NCI-H526 treated with DMSO at 0.1 percent for 48 hours (cell line): ENCODE results near the gene TEAD2.

Source experiments
- DNase-seq: peaks from one replicate; lab custom pipeline; 2025; lab: John Stamatoyannopoulos, UW

The TEAD2 gene

DNA sequence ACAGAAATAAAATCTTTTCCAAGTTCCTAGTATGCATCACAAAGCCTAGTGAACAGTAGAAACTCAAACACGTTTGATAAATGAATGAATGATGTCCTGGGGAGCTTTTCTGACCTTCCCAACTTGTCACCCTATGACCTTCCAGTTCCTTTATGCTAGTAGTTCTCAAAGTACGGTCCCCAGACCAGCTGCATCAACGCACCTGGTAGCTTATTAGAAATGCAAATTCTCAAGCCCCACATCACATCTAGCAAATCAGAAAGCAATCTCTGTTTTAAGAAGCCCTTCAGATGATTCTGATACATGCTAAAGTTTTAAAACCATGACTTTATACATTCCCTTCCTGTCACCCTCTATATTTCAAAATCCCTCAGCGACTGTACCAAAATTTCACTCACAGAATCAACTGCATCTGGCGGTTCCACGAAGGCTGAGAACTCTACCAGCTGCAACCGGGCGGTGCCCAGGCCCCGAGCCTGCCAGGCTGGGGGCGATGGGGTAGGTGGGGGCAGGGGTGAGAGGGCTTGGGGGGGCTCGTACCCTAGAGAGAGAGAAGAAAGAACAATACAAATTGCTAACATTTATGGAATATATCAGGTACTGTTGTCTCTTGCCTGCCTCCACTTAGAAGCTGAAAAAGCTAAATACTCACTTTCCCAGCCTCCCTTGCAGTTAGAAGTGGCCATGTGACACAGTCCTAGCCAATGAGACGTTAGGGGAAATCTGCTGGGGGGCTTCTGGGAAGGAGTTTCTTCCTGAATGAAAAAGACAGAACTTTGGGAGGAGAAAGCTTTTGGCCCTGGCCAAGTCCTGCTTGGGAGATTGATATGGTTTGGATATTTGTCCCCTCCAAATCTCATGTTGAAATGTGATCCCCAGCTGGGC is 13.7 kb downstream of the TEAD2 start:
- no peak for DNase-seq

DNA sequence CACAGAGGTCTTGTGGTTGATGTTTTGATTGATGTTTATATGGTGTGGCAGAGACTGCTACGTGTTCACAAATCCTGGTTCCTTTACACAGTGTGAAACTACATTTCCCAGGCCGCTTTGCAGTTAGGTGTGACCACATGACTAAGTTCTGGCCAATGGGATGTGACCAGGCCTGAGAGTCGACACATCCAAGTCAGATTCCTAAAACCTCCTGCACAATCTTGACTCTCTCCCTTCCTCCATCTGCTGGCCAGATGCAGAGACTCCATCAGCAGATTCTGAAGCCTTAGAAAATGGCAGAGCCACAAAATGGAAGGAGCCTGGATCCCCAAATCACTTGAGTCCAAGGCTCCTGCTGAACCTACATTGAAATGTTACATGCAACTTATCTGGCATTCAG is 14.4 kb downstream of the TEAD2 start:
- DNase-seq: peak; percentile 4

GRCh38 chr19:49347191-49347590 is 15.0 kb downstream of the TEAD2 start:
- no peak for DNase-seq

GRCh38 chr19:49344505-49345423 is 17.5 kb downstream of the TEAD2 start:
- no peak for DNase-seq

- DNase-seq: no peak
Measured at GRCh38 chr19:49343123-49343522, 19.1 kb downstream of the TEAD2 start.

- no peak for DNase-seq
Measured at GRCh38 chr19:49342291-49342721, 19.9 kb downstream of the TEAD2 start.

- no peak for DNase-seq
Measured at GRCh38 chr19:49340865-49341718, 21.1 kb downstream of the TEAD2 start.

GRCh38 chr19:49340069-49340864 is 21.9 kb downstream of the TEAD2 start:
- DNase-seq: peak; percentile 35

DNA sequence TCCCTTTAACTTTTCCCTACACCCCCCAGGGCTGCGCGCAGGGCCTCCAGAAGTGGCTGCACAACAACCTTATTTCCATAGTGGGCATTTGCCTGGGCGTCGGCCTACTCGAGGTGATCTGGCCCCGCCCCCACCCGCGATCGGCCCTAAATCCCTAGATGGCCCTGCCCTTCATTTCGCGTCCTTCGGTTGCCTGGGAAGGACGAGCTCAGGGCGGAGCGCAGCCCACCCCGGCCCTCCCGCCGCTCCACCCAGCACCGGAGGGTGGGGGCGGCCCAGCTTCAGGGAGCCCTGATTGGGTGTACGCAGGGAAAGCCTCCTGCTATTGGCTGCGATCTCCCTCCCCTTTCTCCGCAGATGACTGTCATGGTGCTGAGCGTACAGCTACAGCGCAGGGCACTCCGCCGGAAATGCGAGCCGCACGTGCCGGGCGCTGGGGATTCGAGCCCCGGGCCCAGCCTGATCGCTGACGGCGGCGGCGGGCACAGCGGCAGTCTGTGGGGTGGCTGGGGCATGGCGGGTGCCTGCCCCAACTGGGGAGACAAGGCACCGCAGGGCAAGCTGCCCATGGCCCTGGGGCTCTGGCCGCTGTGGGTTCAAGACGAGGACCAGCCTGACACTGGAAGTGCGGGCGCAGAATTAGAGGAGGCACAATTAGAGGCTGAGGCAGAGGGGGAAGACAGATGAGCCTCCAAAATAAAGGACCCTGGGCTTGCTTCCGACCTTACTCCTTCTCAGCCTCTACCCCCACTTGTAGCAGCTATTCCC is 22.7 kb downstream of the TEAD2 start:
- DNase-seq: peak; percentile 66

DNA sequence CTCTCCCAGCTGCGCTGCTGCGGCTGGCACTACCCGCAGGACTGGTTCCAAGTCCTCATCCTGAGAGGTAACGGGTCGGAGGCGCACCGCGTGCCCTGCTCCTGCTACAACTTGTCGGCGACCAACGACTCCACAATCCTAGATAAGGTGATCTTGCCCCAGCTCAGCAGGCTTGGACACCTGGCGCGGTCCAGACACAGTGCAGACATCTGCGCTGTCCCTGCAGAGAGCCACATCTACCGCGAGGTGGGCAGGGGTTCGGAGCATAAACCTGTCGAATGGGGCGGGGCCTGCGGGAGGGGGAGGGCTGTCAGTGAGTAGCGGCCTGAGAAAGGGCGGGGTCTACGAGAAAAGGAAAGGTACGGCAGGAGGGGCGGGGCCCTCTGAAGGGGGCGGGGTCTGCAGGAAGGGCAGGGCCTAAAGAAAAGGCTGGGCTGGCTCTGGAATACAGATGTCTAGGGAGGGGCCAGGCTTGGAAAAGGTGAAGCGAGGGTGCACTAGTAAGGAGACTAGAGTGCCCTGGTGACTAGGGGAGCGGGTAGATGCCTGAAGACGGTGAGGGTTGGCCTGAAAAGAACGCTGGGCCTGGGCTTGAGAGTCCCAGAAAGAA is 23.4 kb downstream of the TEAD2 start:
- peak; percentile 66 for DNase-seq

GRCh38 chr19:49338023-49338677 is 24.1 kb downstream of the TEAD2 start:
- DNase-seq: no peak

GRCh38 chr19:49337267-49338022 is 24.8 kb downstream of the TEAD2 start:
- DNase-seq: no peak

GRCh38 chr19:49336482-49337266 is 25.5 kb downstream of the TEAD2 start:
- DNase-seq: no peak

DNA sequence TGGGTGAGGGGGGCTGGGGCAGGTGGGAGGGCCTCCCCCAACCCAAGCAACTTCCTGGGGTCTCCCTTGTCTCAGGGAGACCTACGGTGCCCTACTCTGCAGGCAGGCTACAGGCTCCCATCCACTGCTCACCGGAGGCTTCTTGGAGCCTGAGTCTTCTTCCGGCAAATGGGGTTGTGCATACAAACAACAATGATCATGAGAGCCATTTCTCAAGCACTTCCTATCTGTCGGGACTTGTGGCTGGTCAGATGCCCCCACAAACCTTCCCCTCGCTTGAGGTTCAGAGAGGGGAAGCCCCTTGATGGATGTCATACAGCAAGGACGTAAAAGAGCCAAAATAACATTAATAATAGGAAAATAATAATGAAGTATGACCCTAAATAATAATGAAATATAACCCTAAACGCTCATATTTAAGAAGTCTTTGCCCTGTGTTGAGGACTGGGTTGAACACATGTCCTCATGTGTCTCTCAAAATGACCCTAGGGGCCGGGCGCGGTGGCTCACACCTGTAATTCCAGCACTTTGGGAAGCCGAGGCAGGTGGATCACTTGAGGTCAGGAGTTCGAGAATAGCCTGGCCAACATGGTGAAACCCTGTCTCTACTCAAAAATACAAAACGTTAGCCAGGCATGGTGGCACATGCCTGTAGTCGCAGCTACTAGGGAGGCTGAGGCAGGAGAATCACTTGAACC is 26.3 kb downstream of the TEAD2 start:
- no peak for DNase-seq

- no peak for DNase-seq
Measured at GRCh38 chr19:49335071-49335783, 27.0 kb downstream of the TEAD2 start, which contains the start of gene CD37. CD37 (plus strand) TSS chr19:49335406; CDS start chr19:49335541, 135 bp downstream.

DNA sequence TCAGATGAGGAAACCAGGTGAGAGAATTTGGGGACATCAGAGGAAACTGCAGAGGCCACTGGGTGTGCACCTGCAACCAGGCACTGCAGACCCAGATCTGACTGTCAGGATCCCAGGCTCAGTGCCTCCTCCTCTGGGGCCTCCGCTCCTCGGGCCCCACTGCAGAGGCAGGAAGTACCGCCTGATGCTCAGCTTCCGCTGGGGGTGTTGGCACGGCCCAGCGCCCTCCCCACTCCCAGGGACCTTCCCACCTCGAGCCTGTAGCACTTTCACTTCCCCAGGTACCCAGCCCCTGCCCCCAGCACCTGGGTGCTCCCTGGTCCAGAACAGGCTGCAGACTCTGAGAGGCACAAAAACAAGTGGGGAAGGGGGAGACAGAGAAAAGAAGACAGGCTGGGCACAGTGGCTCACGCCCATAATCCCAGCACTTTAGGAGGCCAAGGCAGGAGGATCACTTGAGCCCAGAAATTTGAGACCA is 28.4 kb downstream of the TEAD2 start:
- DNase-seq: no peak
